Epithelial cell of proximal tubule (primary cell): ENCODE results near the gene AQP2. TPM values are rescaled to one million over a fixed set of nuclear protein-coding genes. Genes with fewer than 3 reads are reported as not detected.

Experiments used
- DNase-seq: peaks from one replicate; pipeline ENCODE4 v3.0.0-alpha.2; 2011; ENCODE audit warnings: low read depth
- H3K4me3 ChIP-seq: 2 replicates; pipeline ENCODE4 v1.5.1; 2011; ENCODE audit warnings: low read depth, mild to moderate bottlenecking, low read length
- total RNA-seq: library from RNA; depleted of rRNA; stranded (reverse); fragments of >200 nt; gene quantifications from 2 replicates; pipeline ENCODE4 v1.2.3, GENCODE V29; 2015
- TF ChIP-seq, protein P1 (sequence below): conservative IDR thresholded peaks from 2 replicates; pipeline ENCODE4 v1.5.1; 2012; ENCODE audit warnings: low read depth, mild to moderate bottlenecking, low read length

The AQP2 gene
- total RNA-seq, 1 donor from 2014 or later = not detected

DNA sequence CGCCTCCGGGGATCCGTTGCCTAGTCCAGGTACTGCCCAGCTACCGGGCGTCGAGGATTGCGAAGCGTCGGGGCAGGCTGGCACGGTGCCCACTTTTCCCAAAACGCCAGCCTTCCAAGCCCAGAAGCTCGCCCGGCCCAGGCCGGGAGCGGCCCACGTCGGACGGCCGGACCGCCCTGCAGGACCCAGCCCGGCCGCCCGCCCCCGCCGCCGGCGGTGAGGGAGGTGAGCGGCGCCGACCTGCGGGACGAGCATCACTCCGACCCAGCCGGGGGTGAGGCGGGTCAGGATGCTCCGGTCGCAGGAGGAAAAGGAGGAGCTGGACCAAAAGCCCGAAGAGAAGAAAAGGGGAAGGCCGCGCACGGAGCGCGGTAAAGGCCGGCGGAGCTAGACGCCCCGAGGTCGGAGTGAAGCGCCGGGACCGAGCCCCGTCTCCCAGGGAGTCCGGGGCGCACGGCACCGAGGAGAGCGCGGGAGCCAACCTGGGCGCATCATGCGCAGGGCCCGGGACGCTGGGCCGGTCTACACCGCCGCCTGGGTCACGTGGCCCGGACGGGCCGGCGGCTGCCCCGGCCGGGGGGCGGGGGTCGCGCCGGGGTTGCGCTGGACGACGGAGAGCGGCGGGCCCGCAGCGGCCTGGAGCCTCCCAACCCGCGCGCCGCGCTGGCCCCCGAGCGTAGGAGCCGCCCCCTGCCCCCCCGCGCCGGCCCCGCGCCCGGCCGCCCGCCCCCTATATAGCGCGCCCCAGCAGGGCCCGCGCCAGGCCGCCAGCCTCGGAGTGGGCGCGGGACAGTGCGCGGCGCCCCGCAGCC is 10.8 kb downstream of the AQP2 start, which contains the start of gene AQP5:
Gene AQP5, plus strand, starts transcription at position 762 of the 812 bp plus-strand sequence. CDS start 146 bp downstream, outside the sequence.
- H3K4me3 ChIP-seq = no peak within 1 kb of the TSS
- DNase-seq = no peak
- TF ChIP-seq, protein P1, sequence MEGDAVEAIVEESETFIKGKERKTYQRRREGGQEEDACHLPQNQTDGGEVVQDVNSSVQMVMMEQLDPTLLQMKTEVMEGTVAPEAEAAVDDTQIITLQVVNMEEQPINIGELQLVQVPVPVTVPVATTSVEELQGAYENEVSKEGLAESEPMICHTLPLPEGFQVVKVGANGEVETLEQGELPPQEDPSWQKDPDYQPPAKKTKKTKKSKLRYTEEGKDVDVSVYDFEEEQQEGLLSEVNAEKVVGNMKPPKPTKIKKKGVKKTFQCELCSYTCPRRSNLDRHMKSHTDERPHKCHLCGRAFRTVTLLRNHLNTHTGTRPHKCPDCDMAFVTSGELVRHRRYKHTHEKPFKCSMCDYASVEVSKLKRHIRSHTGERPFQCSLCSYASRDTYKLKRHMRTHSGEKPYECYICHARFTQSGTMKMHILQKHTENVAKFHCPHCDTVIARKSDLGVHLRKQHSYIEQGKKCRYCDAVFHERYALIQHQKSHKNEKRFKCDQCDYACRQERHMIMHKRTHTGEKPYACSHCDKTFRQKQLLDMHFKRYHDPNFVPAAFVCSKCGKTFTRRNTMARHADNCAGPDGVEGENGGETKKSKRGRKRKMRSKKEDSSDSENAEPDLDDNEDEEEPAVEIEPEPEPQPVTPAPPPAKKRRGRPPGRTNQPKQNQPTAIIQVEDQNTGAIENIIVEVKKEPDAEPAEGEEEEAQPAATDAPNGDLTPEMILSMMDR = no peak

DNA sequence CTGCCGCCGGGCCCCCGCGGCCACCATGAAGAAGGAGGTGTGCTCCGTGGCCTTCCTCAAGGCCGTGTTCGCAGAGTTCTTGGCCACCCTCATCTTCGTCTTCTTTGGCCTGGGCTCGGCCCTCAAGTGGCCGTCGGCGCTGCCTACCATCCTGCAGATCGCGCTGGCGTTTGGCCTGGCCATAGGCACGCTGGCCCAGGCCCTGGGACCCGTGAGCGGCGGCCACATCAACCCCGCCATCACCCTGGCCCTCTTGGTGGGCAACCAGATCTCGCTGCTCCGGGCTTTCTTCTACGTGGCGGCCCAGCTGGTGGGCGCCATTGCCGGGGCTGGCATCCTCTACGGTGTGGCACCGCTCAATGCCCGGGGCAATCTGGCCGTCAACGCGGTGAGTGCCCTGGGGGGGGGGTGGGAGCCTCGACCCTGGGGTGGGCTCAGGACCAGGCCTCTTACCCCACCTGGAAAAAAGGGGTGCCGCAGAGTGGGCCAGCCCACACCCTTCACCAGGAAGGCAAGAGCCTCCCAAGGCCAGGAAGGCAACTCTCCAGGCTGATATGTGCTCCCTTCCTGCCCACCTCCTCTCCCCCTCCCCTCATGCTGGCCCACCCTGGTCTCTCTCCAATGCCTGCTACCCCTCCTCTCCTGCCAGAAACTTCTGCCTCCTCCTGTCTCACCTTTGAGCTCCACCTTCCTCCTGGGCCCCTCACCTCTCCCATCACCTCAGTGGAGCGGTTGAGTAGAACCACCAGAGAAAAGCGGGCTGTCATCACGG is 11.6 kb downstream of the AQP2 start:
- H3K4me3 ChIP-seq = no peak overlapping the region
- TF ChIP-seq, protein P1 = no peak
- no peak for DNase-seq

- TF ChIP-seq, protein P1 = no peak
- DNase-seq = no peak
- no peak overlapping the region for H3K4me3 ChIP-seq
Observed at GRCh38 chr12:49962861-49963765, 12.6 kb downstream of the AQP2 start.

DNA sequence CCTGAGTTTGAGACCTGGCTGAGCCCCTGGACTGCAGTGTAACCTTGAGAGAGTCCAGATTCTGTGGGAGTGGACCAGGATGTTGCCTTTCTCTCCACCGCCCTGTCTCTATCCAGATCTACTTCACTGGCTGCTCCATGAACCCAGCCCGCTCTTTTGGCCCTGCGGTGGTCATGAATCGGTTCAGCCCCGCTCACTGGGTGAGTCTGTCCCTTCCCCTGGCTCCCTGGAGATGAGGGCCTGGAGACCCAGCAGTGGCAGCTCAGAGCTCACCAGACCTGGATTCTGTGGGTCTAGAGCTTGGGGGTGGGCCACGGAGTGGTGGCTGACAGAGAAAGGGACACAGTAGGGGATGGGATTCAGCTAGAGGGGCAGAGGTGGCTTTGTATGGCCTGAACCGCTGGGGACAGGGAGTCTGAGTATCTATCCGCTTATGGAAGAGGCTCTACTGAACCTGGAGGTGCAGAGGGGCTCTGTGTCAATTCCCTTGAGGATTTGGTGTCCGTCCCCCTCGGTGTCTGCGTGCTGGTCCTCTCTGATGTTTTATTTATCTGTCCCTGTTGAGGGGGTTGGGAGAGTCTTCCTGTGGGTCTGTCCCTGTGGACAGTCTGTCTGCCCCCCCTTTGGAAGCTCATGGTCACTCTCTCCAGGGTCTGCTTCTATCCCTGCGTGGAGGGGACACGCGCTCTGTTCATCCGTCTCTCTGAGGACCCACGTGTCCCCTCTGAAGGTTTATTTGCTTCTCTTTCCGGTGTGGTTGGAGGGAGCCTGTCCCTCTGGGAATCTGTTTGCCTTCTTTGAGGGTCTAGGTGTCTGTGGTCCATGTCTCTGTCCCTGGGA is 13.7 kb downstream of the AQP2 start:
- DNase-seq = no peak
- TF ChIP-seq, protein P1 = no peak
- no peak overlapping the region for H3K4me3 ChIP-seq

DNA sequence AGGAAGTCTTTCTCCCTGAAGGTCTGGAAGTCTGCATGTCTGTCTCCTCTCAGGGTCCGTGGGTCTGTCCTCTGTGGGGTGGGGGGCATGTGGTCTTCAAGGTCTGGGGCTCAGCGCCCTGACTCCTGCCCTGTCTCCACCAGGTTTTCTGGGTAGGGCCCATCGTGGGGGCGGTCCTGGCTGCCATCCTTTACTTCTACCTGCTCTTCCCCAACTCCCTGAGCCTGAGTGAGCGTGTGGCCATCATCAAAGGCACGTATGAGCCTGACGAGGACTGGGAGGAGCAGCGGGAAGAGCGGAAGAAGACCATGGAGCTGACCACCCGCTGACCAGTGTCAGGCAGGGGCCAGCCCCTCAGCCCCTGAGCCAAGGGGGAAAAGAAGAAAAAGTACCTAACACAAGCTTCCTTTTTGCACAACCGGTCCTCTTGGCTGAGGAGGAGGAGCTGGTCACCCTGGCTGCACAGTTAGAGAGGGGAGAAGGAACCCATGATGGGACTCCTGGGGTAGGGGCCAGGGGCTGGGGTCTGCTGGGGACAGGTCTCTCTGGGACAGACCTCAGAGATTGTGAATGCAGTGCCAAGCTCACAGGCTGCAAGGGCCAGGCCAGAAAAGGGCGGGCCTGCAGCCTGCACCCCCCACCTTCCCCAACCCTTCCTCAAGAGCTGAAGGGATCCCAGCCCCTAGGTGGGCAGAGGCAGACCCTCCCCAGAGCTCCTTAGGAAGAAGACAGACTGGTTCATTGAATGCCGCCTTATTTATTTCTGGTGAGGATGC is 14.5 kb downstream of the AQP2 start:
- DNase-seq = no peak
- no peak overlapping the region for H3K4me3 ChIP-seq
- TF ChIP-seq, protein P1 = no peak
